AG04449 (cell line): ENCODE results near the gene CALHM4.
"Not testable (repeated sequence)": the region's sequence is repeated elsewhere in the genome, so short reads cannot be mapped to it uniquely, and the experiment has no call there.

ENCODE experiments used
- CTCF ChIA-PET: fragments of 350-600 bp; formaldehyde crosslinking; extraction: SDS; loops from one replicate; lab custom pipeline; 2021; ENCODE audit warnings: antibody characterized with exemption; lab: Yijun Ruan, JAX
- POLR2A ChIA-PET: fragments of 400-600, 350-600 bp; formaldehyde crosslinking; extraction: SDS; loops from one replicate; lab custom pipeline; 2020; ENCODE audit warnings: antibody characterized with exemption, inconsistent platforms; lab: Yijun Ruan, JAX
- DNase-seq: peaks from one replicate; pipeline ENCODE4 v3.0.0-alpha.2; 2010; ENCODE audit warnings: low read depth, low spot score
- H3K4me3 ChIP-seq: 2 replicates; pipeline ENCODE4 v1.5.1; 2011; ENCODE audit warnings: low read depth, mild to moderate bottlenecking, control low read depth, low read length
- TF ChIP-seq, protein P1 (sequence below): IDR thresholded peaks from one replicate; pipeline ENCODE4 v1.5.1; 2011; ENCODE audit warnings: mild to moderate bottlenecking, moderate library complexity, low read length, control low read depth, inconsistent platforms; ENCODE audit not compliant: insufficient read depth; ENCODE audit errors: missing control alignments

Gene CALHM4

DNA sequence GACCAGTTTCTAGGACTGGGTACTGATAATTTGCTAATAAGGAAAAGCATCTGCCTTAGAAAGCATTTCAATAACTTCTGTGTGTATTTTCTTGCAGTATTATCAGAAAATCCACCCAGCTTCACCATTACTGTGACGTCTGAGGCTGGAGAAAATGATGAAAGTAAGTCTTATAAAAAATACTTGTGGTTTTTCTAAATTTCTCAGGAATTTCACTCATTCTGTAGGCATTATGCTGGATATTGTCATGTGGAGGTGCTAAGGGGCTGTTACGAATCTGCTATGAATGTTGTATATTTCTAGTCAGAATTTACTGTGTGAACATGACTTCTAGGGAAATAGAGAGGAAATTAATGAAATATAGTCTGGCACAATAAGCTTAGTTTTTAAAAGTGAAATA is 26.6 kb downstream of the CALHM4 start:
- POLR2A ChIA-PET = no interaction called here
- CTCF ChIA-PET = interaction anchor here (1.0 to 3.6 kb wide), 4 partner anchors 9 to 311 kb away, joined by 3 to 20 read pairs (median 8); partner anchors contain the start of gene RWDD1
- TF ChIP-seq, protein P1, sequence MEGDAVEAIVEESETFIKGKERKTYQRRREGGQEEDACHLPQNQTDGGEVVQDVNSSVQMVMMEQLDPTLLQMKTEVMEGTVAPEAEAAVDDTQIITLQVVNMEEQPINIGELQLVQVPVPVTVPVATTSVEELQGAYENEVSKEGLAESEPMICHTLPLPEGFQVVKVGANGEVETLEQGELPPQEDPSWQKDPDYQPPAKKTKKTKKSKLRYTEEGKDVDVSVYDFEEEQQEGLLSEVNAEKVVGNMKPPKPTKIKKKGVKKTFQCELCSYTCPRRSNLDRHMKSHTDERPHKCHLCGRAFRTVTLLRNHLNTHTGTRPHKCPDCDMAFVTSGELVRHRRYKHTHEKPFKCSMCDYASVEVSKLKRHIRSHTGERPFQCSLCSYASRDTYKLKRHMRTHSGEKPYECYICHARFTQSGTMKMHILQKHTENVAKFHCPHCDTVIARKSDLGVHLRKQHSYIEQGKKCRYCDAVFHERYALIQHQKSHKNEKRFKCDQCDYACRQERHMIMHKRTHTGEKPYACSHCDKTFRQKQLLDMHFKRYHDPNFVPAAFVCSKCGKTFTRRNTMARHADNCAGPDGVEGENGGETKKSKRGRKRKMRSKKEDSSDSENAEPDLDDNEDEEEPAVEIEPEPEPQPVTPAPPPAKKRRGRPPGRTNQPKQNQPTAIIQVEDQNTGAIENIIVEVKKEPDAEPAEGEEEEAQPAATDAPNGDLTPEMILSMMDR = no peak
- no peak for DNase-seq
- H3K4me3 ChIP-seq = no peak overlapping the region

DNA sequence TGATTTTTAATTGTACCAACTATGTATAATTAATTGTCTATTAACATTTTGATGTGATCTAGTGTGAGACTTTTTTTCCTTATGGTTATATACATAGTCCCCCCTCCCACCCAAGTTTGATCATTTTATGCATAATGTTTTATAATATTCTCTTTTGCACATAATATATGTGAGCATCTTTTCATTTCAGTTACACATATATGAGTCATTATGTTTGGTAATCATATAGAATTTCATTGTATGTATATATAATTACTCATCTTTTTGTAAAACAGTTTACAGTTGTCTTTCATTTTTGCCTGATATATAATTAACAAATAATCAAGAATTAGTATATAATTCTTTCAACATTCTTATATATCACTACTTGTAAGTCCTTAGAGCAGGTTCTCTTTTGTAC is 32.7 kb downstream of the CALHM4 start:
- ChIA-PET CTCF (no interaction called here), POLR2A (no interaction called here)
- TF ChIP-seq, protein P1 = no peak
- DNase-seq = no peak
- no peak overlapping the region for H3K4me3 ChIP-seq

DNA sequence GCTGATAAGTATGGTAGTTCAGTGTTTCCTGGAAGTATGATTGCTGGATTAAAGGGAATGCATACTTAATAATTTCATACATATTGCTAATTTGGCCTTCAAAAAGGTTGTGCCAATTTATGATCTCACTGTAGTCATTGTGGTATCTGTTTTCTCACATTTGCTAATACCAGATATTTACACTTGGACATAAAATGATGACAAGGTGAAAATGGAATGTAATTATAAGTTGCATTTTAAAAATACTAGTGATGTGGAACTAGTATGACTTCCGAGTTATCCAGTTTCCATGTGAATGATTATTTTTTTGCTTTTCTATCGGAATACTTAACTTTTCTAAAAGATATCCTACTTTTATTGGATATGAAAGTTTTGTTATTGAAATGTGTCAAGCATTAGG is 33.2 kb downstream of the CALHM4 start:
- no peak for DNase-seq
- TF ChIP-seq, protein P1 = no peak
- ChIA-PET POLR2A (no interaction called here), CTCF (interaction anchor here (1.1 to 1.6 kb wide), 4 partner anchors 9 to 318 kb away, joined by 3 to 5 read pairs (median 4); partner anchors contain the start of gene CALHM5)
- H3K4me3 ChIP-seq = no peak overlapping the region

DNA sequence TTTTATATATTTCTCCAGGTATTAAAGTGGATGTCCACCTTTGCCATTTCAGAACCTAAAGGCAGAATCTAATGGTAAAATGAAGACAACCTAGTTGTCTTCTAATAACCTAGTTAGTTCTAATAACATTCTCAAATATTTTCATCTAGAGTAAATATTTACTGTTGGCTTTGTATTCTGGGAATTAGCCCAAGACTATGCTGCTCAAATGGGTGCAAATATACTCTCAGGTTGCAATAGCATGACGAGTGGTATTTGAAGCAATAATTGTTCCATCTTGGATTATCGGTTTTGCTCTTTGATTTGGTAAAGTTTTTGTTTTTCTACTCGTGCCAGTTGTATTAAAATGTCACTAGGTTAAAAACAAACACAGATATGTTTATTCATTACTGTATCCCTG is 41.7 kb downstream of the CALHM4 start:
- H3K4me3 ChIP-seq = no peak overlapping the region
- ChIA-PET POLR2A (no interaction called here), CTCF (no interaction called here)
- no peak for DNase-seq
- TF ChIP-seq, protein P1 = no peak

DNA sequence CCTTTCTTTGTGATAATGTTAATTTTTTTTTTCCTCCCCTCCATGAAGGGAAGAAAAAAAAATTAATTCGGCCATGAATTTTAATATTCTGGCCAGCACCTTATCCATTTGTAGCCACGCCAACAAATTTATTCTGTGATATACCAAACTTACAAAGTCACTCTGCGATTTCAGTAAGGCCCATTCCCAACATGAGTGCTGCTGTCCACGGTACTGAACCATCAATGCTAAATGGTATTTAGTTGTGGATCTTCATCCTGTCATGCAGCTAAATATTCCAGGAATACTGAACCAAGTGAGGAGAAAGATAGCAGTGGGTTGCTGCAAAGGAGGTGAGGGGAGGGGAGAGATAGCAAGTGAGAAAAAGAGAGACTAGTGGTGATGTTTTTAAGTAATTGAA is 43.3 kb downstream of the CALHM4 start:
- TF ChIP-seq, protein P1 = no peak
- CTCF ChIA-PET = interaction anchor here (0.9 kb wide), 1 partner anchor 309 kb away, joined by 3 read pairs; no protein-coding TSS in a partner anchor
- POLR2A ChIA-PET = no interaction called here

DNA sequence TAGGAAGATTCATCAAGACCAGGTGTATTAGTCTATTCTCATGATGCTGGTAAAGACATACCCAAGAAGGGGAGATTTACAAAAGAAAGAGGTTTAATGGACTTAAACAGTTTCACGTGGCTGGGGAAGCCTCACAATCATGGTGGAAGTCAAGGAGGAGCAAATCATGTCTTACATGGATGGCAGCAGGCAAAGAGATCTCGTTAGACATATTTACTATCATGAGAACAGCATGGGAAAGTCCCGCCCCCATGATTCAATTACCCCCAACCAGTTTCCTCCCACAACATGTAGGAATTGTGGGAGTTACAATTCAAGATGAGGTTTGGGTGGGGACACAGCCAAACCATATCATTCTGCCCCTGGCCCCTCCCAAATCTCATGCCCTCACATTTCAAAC is 50.4 kb downstream of the CALHM4 start:
- POLR2A ChIA-PET, H3K4me3 ChIP-seq, DNase-seq, CTCF ChIA-PET: not testable (repeated sequence)

More for the DNA sequence above, 43.3 kb downstream of the CALHM4 start:
- DNase-seq = no peak
- no peak overlapping the region for H3K4me3 ChIP-seq

DNA sequence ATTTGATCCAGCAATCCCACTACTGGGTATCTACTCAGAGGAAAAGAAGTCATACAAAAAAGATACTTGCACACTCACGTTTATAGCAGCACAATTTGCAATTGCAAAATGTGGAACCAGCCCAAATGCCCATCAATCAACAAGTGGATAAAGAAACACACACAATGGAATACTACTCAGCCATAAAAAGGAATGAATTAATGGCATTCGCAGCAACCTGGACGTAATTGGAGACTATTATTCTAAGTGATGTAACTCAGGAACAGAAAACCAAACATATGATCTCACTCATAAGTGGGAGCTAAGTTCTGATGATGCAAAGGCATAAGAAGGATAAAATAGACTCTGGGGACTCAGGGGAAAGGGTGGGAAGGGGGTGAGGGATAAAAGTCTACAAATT is 51.3 kb downstream of the CALHM4 start:
- POLR2A ChIA-PET, CTCF ChIA-PET, H3K4me3 ChIP-seq, DNase-seq: not testable (repeated sequence)
